Astrocyte of the cerebellum (primary cell): Measurements from ENCODE around the gene KLF2.

Experiments
- DNase-seq: peaks from one replicate; pipeline ENCODE4 v3.0.0-alpha.2; 2011; ENCODE audit warnings: low read depth
- H3K4me3 ChIP-seq: 2 replicates; pipeline ENCODE4 v1.5.1; 2011; ENCODE audit warnings: mild to moderate bottlenecking, low read depth, low read length, moderate library complexity
- in situ Hi-C: cut with HindIII; loops from 2 replicates; pipeline ENCODE4 v1.10.0; 2017; ENCODE audit warnings: low sequenced_read_pairs
- TF ChIP-seq, protein P1 (sequence below): IDR thresholded peaks from 2 replicates; pipeline ENCODE4 v1.5.1; 2012; ENCODE audit warnings: low read length, low read depth, moderate library complexity, mild to moderate bottlenecking; ENCODE audit errors: missing control alignments

Gene KLF2

DNA sequence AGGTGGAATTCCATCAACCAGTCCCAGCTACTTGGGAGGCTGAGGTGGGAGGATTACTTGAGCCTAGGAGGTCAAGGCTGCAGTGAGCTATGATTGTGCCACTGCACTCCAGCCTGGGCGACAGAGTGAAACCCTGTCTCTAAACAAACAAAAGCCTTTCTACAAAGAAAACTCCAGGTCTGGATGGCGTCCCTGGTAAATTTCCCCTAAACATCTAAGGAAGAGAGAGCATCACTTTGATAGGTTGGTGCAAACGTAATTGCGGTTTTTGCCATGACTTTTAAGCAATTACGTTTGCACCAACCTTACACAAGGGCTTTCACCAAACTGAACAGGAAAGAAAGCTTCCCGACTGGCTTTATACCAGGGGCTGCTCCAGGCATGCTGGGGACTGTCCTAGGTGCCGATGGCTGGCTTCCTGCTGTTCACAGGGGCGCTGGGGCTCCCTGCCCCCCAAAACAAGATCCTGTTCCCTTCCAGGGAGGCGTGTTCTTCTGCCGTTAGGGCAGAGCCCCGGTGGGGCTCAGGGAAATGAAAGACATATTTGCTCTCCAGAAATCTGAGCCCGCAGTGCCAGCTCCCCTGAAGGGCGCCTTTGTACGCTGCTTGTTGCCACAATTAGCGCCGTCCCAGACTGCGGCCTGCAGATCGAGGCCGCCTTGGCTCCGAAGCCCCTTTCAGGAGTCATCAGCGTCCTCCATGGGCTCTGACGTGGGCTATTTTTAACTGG, 38.7 kb upstream of the KLF2 start:
- TF ChIP-seq, protein P1, sequence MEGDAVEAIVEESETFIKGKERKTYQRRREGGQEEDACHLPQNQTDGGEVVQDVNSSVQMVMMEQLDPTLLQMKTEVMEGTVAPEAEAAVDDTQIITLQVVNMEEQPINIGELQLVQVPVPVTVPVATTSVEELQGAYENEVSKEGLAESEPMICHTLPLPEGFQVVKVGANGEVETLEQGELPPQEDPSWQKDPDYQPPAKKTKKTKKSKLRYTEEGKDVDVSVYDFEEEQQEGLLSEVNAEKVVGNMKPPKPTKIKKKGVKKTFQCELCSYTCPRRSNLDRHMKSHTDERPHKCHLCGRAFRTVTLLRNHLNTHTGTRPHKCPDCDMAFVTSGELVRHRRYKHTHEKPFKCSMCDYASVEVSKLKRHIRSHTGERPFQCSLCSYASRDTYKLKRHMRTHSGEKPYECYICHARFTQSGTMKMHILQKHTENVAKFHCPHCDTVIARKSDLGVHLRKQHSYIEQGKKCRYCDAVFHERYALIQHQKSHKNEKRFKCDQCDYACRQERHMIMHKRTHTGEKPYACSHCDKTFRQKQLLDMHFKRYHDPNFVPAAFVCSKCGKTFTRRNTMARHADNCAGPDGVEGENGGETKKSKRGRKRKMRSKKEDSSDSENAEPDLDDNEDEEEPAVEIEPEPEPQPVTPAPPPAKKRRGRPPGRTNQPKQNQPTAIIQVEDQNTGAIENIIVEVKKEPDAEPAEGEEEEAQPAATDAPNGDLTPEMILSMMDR, result no peak
- H3K4me3 ChIP-seq, result no peak overlapping the region
- peak; percentile 56 for DNase-seq
- in situ Hi-C loops, result loop anchor here (5.0 to 10.0 kb wide), 2 partner anchors 86 to 109 kb away; no protein-coding TSS in a partner anchor

GRCh38 chr19:16288544-16288943, 36.1 kb upstream of the KLF2 start:
- TF ChIP-seq, protein P1, result no peak
- no peak overlapping the region for H3K4me3 ChIP-seq
- in situ Hi-C loops, result loop anchor here (5.0 to 10.0 kb wide), 2 partner anchors 84 to 106 kb away; no protein-coding TSS in a partner anchor
- no peak for DNase-seq

- no peak overlapping the region for H3K4me3 ChIP-seq
- in situ Hi-C loops, result loop anchor here (5.0 to 10.0 kb wide), 2 partner anchors 83 to 105 kb away; no protein-coding TSS in a partner anchor
- TF ChIP-seq, protein P1, result no peak
- no peak for DNase-seq
Observed at GRCh38 chr19:16289594-16289993, 35.0 kb upstream of the KLF2 start.

- TF ChIP-seq, protein P1, result no peak
- in situ Hi-C loops, result no loop called here
- H3K4me3 ChIP-seq, result no peak overlapping the region
- no peak for DNase-seq
Observed at GRCh38 chr19:16290692-16291091, 33.9 kb upstream of the KLF2 start.

DNA sequence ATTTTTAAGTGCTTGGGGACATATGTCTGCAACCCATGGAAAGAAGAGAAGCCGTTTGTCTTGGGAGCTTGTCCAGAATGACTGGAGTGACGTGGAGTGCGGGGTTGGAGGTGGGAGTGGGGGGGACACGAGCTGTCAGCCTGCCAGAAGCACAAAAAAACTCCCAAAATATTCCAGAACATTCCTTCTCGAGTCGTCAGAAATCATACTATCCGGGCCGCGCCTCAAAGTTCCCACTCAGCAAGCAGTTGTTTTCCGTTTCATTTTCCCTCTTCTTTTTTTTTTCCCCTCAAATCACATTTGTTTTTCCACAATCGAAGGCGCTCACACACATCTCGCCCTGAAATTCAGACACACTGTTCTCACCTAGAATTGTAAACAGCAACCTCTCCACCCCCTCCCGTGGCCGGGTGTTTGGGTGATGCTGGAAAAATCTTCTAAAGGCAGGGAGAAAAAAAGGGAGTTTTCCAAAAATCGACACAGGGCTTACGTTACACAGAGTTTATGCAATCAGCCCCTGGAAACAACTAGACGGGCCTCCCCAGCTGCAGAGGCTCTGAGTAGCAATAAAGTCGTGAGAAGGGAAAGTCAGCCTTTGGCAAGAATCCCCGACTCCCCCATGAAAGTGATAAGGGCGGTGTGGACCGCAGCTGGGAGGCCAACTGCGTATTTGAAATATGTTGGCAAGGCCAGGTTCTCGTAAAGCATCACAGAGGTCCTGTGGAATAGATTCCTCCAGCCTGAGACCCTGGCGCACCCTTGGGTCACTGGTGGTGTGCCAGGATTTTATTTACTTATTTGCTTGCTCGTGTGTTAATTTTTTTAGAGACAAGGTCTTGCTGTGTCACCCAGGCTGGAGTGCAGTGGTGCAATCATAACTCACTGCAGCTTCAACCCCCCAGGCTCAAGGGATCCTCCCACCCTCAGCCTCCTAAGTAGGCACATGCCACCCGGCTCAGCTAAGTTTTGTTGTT, 31.2 kb upstream of the KLF2 start:
- in situ Hi-C loops, result no loop called here
- TF ChIP-seq, protein P1, result no peak
- DNase-seq, result peak; percentile 79
- no peak overlapping the region for H3K4me3 ChIP-seq

GRCh38 chr19:16295057-16295456, 29.6 kb upstream of the KLF2 start:
- in situ Hi-C loops, result no loop called here
- H3K4me3 ChIP-seq, result no peak overlapping the region
- no peak for DNase-seq
- TF ChIP-seq, protein P1, result no peak
